Stimulated activated CD4-positive, alpha-beta T cell treated with anti-CD3 and anti-CD28 coated beads, Interleukin-1b, Interleukin-23, amount 100 ng/mL, for 4 hours (primary cell): ENCODE results near the gene MED22.
"Not testable (repeated sequence)": the region's sequence is repeated elsewhere in the genome, so short reads cannot be mapped to it uniquely, and the experiment has no call there.

ENCODE experiments used
- DNase-seq, 2 donors: peaks; one replicate each; pipeline ENCODE4 v3.0.0-alpha.2; 2020; ENCODE audit warnings: low read depth in 2 of 2

MED22 gene

DNA sequence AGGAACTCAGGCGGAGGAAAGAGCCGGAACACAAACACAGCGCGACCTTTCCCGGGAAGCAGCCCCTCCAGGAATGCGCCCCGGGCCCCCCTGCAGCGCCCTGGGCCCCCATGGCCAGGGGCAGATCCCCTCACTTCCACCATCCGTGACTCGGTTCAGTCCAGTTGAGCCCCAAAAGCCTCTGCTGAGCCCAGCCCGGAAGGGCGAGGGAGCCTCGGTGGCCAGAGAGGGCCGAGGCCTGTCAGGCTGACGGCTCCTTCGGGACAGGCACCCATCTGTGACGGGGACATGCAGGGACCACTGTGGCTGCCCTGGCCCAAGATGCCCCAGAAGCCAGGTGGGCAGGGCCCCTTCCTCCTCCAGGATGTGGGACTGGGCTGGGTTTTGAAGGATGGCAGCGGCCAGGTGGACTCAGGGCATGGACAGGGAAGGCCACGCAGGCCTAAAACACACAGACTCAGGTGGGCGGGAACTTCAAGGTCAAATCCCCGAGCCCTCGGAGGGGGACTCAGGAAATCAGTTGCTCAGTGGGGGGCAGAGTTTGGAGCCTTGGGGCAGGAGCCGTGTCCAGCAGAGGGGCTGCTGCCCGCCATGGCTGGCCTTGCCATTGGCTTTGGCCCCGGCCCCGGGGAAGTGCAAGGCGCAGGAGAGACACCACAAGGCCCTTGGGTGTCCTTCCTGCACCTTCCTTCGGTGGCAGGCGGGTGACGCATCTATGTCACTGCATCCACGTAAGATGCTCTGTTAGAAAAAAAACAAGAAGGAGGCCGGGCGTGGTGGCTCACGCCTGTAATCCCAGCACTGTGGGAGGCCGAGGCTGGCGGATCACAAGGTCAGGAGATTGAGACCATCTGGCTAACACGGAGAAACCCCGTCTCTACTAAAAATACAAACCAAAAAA, 43.2 kb downstream of the MED22 start:
- DNase-seq = no peak

DNA sequence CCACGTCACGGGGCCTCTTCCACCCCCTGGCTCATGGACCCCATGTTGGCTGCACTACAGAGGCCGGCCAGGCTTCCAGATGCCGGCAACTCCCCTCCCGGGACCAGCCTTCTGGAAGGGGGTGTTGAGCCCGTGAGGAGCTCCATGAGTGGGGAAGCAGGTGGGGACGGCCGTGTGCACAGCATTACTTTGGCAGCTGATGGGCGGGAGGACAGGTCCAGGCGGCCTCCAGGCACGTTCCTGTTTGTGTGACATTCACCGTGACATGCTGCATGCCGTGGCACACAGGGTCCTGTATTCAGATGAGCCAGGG, 43.8 kb downstream of the MED22 start:
- DNase-seq = no peak

DNA sequence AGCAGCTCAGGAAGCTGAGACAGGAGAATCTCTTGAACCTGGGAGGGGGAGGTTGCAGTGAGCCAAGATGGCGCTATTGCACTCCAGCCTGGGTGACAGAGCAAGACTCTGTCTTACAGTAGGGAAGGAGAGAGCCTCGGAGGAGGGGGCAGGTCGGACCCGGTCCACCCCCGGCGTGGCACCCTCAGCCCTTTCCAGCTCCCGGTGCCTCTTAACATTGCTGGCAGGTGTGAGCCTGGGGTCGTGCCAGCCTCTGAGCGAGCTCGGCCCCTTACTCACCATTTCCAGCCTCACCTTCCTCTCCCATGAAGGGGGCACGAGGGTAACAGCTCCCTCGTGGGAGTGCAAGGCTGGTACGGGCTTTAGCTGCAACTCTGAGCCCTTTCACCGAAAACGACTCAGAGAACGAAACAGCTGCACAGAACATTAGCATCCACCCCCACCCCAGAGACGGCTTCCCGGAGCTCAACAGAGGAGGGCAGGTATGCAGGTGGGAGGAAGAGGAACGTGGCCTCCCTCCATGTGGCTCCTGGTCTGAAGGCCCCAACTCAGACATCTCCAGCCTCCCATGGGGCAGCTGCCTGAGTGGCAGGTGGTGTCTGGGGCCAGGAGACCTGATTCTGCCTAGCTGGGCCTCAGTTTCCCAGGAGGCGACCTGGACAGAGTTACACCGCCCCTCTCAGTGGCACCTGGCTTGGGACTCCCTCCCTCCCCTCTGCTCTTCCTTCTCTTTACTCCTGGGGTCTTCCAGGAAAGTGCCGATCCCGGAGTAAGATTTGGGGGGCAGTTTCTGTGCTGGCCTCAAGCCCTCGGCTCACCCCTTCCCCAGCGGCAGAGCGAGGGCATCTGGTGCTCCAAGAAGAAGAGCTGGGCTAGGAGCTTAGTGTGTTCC, 44.4 kb downstream of the MED22 start:
- DNase-seq = no peak

DNA sequence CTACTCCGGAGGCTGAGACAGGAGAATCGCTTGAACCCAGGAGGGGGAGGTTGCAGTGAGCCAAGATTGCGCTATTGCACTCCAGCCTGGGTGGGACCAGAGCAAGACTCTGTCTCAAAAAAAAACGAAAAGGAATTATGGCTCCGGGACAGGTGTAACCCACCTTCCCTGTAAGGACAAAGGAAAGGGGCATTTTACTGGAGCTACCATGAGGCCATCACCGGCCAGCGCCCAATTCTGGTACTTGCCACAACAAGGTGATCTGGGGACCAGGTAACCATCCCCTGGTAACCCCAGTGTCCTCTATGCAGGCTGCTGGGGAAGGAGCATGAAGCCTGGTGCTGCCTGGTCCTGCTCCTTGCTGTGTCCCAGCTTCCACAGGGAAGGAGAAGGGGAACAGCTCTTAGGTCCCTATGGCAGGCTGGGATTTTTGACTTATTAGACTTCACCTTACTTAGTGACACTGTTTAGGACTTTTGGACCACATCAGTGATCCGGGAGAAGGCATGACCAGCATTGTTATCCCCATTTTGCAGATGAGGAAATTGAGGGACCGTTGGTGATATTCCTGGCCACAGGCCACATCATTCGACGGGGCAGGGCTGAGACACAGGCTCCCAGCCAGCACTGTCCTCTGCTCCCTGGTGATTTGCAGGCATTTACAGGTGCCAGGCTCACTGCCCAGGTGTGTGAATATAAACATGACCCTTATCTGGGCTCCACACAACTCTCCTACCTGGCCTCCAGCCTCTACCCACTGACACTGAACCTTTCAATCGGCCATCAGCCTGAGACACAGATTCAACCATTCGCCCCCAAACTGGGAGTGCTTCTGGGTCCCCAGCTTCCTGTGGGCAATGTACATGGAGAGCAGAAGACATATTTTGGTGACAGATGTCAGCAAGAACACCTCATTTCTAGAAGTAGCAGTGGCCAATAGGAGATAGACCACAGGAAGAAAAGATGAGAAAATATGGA, 46.4 kb downstream of the MED22 start:
- DNase-seq = no peak

DNA sequence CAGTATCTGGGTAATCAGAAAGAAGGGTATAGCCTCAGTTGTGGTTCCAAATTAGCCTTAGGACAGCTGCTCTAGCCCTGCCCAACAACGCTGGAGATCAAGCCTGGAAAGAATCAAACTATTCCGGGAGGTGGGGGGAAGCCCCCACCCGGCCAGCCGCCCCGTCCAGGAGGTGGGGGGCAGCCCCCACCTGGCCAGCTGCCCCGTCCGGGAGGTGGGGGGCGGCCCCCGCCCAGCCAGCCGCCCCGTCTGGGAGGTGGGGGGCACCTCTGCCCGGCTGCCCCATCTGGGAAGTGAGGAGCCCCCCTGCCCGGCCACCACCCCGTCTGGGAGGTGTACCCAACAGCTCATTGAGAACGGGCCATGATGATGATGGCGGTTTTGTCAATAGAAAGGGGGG, 47.9 kb downstream of the MED22 start:
- DNase-seq = not testable (repeated sequence)

DNA sequence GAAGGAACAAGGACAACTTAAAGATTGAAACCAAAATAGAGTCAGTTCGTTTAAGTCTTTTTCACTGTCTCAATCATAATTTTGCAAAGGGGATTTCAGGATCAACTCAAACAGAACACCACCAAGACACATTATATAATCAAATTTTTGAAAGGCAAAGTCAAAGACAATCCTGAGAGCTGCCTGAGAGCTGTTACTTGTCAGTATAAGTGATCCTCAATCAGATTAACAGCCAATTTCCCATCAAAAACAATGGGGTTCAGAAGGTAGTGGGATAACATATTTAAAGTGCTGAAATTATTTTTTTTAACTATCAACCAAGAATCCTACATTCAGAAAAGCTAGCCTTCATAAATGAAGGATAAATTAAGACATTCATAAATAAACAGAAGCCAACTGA, 53.7 kb downstream of the MED22 start:
- no peak for DNase-seq

DNA sequence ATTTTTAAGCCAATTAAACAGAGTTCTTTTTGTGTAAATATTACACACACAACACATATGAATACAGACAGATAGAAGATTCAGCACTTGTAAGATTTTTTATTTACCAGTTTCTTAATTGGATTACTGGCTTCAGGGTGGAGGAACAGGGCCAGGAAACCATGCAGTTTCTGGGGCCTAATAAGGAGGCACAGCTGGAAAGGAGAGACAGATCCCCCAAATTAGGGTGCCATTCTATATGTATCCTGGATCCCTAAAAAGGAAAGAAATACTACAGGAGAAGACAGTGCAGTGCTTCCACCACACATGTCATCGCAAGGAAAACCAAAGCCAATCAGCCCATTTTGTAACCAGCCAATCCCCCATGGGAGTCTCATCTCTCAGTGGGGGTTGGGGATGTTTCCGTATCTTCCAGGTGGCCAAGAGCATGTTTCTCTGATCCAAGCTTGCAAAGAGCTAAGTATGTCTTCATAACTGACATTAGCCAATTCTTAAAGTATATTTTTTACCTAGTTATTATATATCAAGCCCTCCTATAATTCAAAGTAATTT, 57.1 kb downstream of the MED22 start:
- no peak for DNase-seq
